VCaP (cell line): Measurements from ENCODE around the gene COL2A1.

ENCODE experiments used
- H3K27ac ChIP-seq: fragments of 450-650 bp; 2 replicates; pipeline ENCODE4 v1.5.1; 2017
- CTCF ChIP-seq: fragments of 450-650 bp; conservative IDR thresholded peaks from 2 replicates; pipeline ENCODE4 v1.5.1; 2017; ENCODE audit warnings: mild to moderate bottlenecking, moderate library complexity

The COL2A1 gene

GRCh38 chr12:47946413-47947323 is 57.6 kb downstream of the COL2A1 start:
- no peak for TF ChIP-seq CTCF
- no peak overlapping the region for H3K27ac ChIP-seq

DNA sequence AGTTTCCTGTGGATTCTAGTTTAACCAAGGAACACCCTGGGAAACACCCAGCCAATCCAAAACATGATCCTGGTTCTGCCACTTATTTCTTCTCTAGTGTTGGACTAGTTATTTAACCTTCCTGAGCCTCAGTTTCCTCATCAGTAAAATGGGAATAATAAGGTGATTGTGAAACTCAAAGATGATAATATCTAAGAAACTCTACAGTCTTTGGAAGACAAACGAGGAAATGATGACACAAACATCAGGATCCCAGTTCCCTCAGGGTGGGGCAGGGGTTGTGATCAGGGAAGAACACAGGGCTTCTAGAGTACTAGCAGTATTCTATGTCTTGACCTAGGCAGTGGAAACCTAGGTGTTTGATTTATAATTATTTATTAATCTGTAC is 58.9 kb downstream of the COL2A1 start:
- no peak for TF ChIP-seq CTCF
- H3K27ac ChIP-seq = no peak overlapping the region

DNA sequence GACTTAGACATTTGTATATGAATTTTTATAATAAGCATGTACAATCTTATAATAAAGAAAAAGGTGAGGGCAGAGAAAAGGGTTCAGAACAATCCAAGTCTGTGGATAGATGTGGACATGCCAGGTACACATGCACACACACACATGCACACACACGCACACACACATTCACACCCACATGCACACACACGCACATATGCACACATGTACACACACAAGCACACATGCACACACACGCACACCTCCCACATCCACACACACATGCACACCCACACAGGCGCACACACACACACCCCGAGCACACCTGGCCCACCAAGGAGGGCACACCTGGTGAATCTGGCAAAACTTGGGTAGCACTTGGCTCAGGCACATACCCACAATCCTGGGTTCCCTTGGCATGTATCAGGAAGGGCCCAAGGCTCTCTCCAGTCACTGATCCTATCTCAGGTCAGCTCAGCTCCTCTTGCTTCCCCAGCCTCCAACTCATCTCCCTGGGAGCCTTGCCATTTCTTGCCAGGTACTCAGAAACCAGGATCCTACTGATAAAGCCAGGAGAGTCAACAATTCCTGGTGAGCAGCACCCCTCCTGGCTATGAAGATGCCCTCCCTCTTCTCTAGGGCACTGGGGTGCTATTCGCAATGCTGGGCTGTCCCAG is 59.5 kb downstream of the COL2A1 start:
- H3K27ac ChIP-seq = no peak overlapping the region
- TF ChIP-seq CTCF = no peak

DNA sequence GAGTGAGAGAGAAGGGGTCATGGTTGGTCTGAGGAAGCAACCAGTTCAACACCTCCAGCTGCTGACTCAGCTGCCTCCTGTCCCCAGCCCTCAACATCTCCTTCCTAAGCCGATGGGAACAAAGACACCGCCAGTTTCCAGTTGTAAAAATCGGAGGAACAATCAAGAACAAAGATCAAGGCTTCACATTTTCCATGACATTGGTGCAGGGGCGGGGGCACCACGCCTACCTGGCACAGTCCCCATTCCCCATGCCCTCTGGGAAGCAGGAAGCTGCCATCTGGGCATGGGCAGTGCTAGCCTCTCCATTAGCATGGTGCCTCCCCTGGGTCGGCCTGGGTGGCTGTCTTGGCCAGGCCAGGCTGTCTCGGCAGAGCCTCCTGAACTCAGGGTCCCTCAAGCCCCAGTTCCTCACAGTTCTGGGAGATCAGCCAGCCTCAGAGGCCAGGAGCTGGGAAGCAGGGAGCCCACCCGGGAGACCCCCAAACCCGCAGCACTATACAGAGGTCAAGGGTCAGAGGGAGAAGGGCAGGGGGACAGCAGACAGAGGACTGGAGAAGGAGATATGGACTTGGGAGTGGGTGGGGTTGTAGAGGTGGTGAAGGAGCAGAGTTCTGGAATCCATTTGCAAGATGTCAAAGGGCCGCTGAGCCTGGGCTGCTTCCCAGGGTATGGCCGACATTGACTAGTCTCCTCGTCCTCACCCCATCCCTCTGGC is 60.5 kb downstream of the COL2A1 start:
- no peak overlapping the region for H3K27ac ChIP-seq
- no peak for TF ChIP-seq CTCF

GRCh38 chr12:47942614-47943225 is 61.6 kb downstream of the COL2A1 start:
- no peak for TF ChIP-seq CTCF
- H3K27ac ChIP-seq = no peak overlapping the region

DNA sequence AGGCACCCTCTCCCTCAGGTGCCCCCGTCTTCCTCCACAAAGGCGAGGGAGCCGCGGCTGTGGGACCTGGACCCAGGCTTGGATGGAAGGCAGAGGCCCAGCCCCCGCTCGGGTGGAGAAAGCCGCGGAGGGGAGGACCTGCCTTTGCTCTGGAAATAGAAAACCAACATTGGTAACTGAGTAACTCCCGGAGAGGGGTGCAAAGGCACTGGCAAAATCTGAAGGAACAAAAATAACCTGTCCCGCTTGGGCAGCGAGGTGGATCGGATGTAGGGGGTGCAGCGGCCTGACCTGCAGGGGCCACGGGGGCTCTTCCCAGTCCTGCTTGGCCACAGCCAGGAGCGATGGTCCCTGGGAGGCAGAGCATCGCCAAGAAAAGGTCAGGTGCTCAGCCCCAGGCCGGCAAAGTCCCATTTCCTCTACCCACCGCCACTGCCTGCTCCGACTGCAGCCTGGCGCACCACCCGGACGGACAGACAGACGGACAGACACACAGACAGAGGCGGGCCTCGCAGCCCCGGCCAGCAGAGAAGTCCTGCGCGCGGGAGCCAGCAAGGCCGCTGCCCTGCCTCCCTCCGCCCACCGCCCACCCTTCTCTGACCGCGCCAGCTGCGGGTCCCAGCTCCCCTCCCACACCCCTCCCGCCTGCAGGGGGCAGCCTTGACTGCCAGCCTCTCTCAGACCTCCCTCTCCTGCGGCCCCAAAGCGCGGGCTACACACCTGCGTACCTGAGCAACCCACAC is 62.2 kb downstream of the COL2A1 start:
- no peak; the same call in 1 of the 2 replicates for TF ChIP-seq CTCF
- no peak overlapping the region for H3K27ac ChIP-seq
